ENCODE measurements around the gene MIEF1.

Gene MIEF1

GRCh38 chr22:39471381-39472141 lies 30.5 kb upstream of the MIEF1 start:
- DNase-seq: no peak

- DNase-seq: no peak
Observed at GRCh38 chr22:39472570-39473556, 29.2 kb upstream of the MIEF1 start.

GRCh38 chr22:39473851-39474250 lies 28.2 kb upstream of the MIEF1 start:
- DNase-seq: no peak

- DNase-seq: no peak
Observed at GRCh38 chr22:39474351-39475111, 27.6 kb upstream of the MIEF1 start.

- DNase-seq: no peak
Observed at GRCh38 chr22:39475337-39475736, 26.8 kb upstream of the MIEF1 start.

- no peak for DNase-seq
Observed at GRCh38 chr22:39475902-39476301, 26.2 kb upstream of the MIEF1 start.

GRCh38 chr22:39476664-39477063 lies 25.4 kb upstream of the MIEF1 start:
- DNase-seq: no peak

GRCh38 chr22:39477542-39477941 lies 24.5 kb upstream of the MIEF1 start:
- DNase-seq: no peak

- no peak for DNase-seq
Observed at GRCh38 chr22:39478441-39478850, 23.6 kb upstream of the MIEF1 start.

- no peak for DNase-seq
Observed at GRCh38 chr22:39479254-39479653, 22.8 kb upstream of the MIEF1 start.

- DNase-seq: no peak
Observed at GRCh38 chr22:39480557-39480956, 21.5 kb upstream of the MIEF1 start.

- DNase-seq: no peak
Observed at GRCh38 chr22:39481054-39481453, 21.0 kb upstream of the MIEF1 start.

- no peak for DNase-seq
Observed at GRCh38 chr22:39481595-39481994, 20.5 kb upstream of the MIEF1 start.

- DNase-seq: no peak
Observed at GRCh38 chr22:39482768-39483167, 19.3 kb upstream of the MIEF1 start.

- no peak for DNase-seq
Observed at GRCh38 chr22:39486951-39487825, 14.9 kb upstream of the MIEF1 start.

GRCh38 chr22:39487826-39488520 lies 14.1 kb upstream of the MIEF1 start:
- no peak for DNase-seq

- DNase-seq: no peak
Observed at GRCh38 chr22:39488563-39489083, 13.5 kb upstream of the MIEF1 start.

- no peak for DNase-seq
Observed at GRCh38 chr22:39489094-39490068, 12.7 kb upstream of the MIEF1 start.

GRCh38 chr22:39490135-39490798 lies 11.8 kb upstream of the MIEF1 start:
- peak; percentile 68 for DNase-seq
